ENCODE data around the gene GRIFIN.

GRIFIN gene

GRCh38 chr7:2476776-2477446 is 713 bp upstream of the GRIFIN start:
- peaks cover 36% of the 10 kb centered on the region for H3K4me1 Mint-ChIP-seq
- no peaks in the 10 kb centered on the region for H3K27me3 Mint-ChIP-seq (ENCODE audit: low read depth, poor library complexity)
- TF ChIP-seq CTCF (IDR thresholded peaks at IDR 0.05) = no peak
- H3K4me3 Mint-ChIP-seq = no peak overlapping the region
- H3K36me3 Mint-ChIP-seq (ENCODE audit: low read depth) = no peaks in the 10 kb centered on the region
- no peak for DNase-seq
- no peak overlapping the region for H3K27ac Mint-ChIP-seq
- H3K9me3 Mint-ChIP-seq = no peaks in the 10 kb centered on the region

- H3K36me3 Mint-ChIP-seq (ENCODE audit: low read depth) = no peaks in the 10 kb centered on the region
- no peaks in the 10 kb centered on the region for H3K27me3 Mint-ChIP-seq (ENCODE audit: low read depth, poor library complexity)
- TF ChIP-seq CTCF (IDR thresholded peaks at IDR 0.05) = no peak
- DNase-seq = no peak
- peaks cover 35% of the 10 kb centered on the region for H3K4me1 Mint-ChIP-seq
- H3K4me3 Mint-ChIP-seq = no peak overlapping the region
- no peak overlapping the region for H3K27ac Mint-ChIP-seq
- no peaks in the 10 kb centered on the region for H3K9me3 Mint-ChIP-seq
Observed at GRCh38 chr7:2475678-2476015, 551 bp downstream of the GRIFIN start.

GRCh38 chr7:2474813-2475677 is 1.2 kb downstream of the GRIFIN start:
- H3K27me3 Mint-ChIP-seq (ENCODE audit: low read depth, poor library complexity) = no peaks in the 10 kb centered on the region
- H3K36me3 Mint-ChIP-seq (ENCODE audit: low read depth) = no peaks in the 10 kb centered on the region
- no peak overlapping the region for H3K27ac Mint-ChIP-seq
- no peaks in the 10 kb centered on the region for H3K9me3 Mint-ChIP-seq
- H3K4me3 Mint-ChIP-seq = no peak overlapping the region
- DNase-seq = no peak
- H3K4me1 Mint-ChIP-seq = peaks cover 37% of the 10 kb centered on the region
- TF ChIP-seq CTCF (IDR thresholded peaks at IDR 0.05) = no peak

GRCh38 chr7:2474224-2474623 is 2.0 kb downstream of the GRIFIN start:
- Mint-ChIP-seq H3K4me1 (peaks cover 39% of the 10 kb centered on the region), H3K27ac (no peak overlapping the region), H3K4me3 (no peak overlapping the region), H3K36me3 (ENCODE audit: low read depth) (no peaks in the 10 kb centered on the region), H3K27me3 (ENCODE audit: low read depth, poor library complexity) (peaks cover 4% of the 10 kb centered on the region), H3K9me3 (no peaks in the 10 kb centered on the region)
- DNase-seq = no peak
- TF ChIP-seq CTCF (IDR thresholded peaks at IDR 0.05) = no peak

- no peak for TF ChIP-seq CTCF (IDR thresholded peaks at IDR 0.05)
- Mint-ChIP-seq H3K27me3 (ENCODE audit: low read depth, poor library complexity) (peaks cover 9% of the 10 kb centered on the region), H3K36me3 (ENCODE audit: low read depth) (no peaks in the 10 kb centered on the region), H3K9me3 (no peaks in the 10 kb centered on the region), H3K4me1 (peaks cover 34% of the 10 kb centered on the region), H3K4me3 (no peak overlapping the region), H3K27ac (no peak overlapping the region)
- no peak for DNase-seq
Observed at GRCh38 chr7:2473496-2474180, 2.6 kb downstream of the GRIFIN start.
